ENCODE results near the gene STRN.
A peak's percentile ranks its signal among the peaks of the same experiment; 100 is the strongest.
"Not testable (repeated sequence)": the region's sequence is repeated elsewhere in the genome, so short reads cannot be mapped to it uniquely, and the experiment has no call there.

The STRN gene

GRCh38 chr2:36834731-36835524 lies 131.4 kb downstream of the STRN start:
- DNase-seq, result no peak

- DNase-seq, result no peak
Observed at GRCh38 chr2:36834203-36834602, 132.1 kb downstream of the STRN start.

GRCh38 chr2:36831185-36831584 lies 135.2 kb downstream of the STRN start:
- DNase-seq, result no peak

DNA sequence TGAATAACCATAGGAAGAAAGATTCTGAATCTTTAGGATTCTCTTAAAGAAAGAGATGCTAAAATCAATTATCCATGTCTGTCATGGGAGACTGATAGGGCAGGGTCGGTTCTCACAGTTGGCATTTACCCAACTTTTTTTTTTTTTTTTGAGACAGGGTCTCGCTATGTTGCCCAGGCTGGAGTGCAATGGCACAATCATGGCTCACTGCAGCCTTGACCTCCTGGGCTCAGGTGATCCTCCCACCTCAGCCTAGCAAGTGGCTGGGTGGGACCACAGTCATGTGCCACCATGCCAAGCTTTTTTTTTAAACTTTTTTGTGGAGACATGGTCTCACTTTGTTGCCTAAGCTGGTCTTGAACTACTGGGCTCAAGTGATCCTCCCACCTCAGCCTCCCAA lies 141.7 kb downstream of the STRN start:
- DNase-seq, result not testable (repeated sequence)

DNA sequence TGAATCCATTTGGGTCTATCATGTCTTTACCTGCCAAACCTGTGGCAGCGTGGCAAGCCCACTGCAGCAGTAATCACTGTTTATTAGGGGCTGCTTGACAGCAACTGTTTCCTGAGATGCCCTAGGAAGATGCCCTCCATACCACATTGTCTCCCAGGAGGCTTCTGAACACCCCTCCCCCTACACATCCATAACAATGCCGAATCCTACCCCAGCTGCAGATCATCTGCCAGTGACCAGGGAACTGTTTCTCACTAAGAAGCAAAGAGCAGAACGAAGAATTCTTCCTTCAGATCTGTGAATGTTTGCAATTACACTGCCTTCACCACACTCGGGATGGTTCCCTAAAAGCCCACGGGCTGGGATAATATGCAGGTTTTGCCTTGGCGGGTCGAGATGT lies 142.1 kb downstream of the STRN start:
- DNase-seq, result no peak

GRCh38 chr2:36823862-36824261 lies 142.5 kb downstream of the STRN start:
- DNase-seq, result no peak

DNA sequence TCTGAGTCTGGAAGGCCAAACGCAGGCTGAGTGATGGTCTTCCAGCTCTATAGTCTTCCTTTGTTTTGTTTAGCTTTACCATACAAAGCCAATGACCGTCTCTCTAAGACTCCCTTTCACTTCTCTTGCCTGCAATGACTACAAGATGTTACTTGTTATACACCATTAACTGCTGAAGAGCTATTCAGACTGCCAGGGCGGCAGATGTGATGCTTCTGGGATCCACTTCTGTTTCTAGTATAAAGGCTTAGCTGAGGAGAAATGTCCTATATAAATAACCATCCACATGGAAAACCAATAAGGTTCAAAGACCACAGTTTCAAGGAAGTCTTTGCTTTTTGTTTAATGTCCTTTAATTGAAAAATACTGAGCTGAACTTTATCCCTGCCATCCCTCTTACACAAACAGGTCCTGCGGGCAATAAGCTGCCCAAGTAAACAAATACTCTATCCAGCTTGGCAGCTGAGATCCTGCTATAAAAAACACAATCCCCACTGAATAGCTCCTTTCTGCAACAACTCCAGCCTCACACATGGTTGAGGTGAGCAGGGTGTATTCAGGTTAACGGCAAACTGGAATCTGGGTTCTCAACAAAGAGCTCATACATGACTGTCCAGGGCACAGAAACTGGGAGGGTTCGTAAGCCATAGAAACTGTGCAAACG lies 145.3 kb downstream of the STRN start:
- DNase-seq, result peak in 1 of 2 experiments; percentile 16

DNA sequence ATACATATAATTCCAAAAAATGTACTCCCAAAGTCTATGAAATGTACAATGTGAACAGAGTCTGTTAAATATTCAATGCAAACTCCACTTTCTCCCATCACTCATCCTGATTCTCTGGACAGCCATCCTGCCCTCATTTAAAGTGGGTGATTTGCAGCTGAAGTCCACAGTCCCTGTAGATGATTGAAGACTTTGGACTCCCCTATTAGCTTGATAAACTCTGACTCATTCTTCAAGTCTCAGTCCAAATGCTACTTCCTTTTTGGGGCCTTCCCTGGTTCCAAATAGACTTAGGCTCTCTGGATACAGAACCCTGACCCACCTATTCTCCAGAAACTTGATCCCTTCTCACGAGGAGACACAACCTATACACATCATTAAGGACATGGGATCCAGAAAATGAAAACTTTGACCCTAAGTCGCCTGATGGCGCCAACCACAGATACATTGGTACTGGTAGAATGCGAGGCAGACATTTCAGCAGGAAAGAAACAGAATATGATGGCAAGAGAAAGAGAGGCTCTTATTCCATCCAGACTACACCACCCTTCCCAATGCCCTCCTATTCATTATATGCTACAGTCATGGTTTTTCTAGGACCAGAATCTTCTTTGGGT lies 147.1 kb downstream of the STRN start:
- DNase-seq, result no peak

- DNase-seq, result no peak
Observed at GRCh38 chr2:36818542-36818941, 147.8 kb downstream of the STRN start.

DNA sequence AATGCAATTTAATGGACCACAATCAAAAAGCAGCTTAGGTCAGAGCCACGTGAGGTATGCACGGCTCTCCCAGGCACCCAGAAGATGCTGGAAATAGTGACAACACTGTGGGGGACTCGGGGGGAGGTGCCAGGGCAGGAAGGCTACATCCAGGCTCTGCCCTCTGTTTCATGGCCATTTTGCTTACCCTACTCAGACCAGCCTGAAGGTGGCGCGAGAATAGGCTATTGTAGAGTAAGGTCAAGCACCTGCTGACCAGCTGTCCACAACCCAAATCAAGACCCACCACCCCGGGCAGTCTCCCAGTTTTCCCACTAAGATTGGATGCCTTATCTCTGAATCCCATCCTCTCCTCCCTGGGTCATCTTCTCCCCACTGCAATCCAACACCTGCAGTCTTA lies 154.1 kb downstream of the STRN start:
- DNase-seq, result no peak

DNA sequence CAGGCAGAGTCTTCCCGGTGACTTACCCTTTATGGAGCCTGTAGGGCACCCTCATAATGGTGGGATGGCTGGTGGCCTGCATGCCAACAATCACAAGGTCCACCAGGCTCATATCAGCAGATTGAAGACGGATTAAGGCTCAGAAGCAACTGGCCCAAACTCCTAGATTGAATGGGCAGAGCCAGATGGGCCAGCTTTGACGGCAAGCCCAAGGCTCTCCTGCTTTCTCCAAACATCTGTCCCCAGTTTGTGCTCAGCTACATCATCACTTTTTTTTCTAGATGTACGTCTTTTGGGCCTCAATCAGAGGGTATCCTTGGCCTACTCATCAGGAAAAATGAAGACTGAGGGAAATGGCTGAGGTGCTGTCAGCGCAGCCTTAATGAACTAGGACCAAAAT lies 155.3 kb downstream of the STRN start:
- DNase-seq, result no peak

- DNase-seq, result no peak
Observed at GRCh38 chr2:36809069-36809445, 157.3 kb downstream of the STRN start.

GRCh38 chr2:36808386-36809068 lies 157.8 kb downstream of the STRN start:
- DNase-seq, result no peak

DNA sequence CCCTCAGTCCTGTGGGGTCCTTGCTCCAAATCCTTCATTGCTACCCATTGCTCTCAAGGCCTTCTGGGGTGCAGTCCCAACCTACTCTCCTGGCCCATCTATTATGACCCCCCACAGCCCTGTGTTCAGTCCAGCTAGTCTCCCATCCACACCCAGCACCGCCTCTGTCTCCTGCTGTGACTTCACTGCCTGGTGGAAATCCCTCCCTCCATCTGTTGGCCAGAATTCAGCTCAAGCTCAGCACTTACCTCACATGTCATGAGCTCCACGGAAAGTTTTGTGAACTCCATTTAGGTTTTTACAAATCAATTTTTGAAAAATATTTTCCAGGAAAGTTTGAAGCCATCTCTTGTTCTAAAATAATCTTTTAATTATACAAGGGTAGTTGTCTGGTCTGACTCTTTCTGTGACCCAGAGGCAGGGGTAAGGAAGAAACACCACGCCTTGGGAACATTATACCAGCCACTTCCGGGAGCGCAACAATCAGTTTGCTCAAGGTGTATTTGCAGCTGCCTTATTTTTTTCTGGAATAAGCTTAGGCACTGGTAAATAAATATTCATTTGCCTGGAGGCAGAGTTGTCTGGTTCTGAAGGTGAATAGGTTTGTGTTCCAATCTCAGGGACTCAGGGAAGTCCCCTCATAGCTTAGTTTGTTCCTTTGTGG lies 159.0 kb downstream of the STRN start:
- no peak for DNase-seq

GRCh38 chr2:36805635-36806224 lies 160.6 kb downstream of the STRN start:
- no peak for DNase-seq

- DNase-seq, result no peak
Observed at GRCh38 chr2:36802952-36803351, 163.4 kb downstream of the STRN start.

GRCh38 chr2:36801088-36801487 lies 165.2 kb downstream of the STRN start:
- DNase-seq, result no peak

- DNase-seq, result no peak
Observed at GRCh38 chr2:36800381-36800780, 166.0 kb downstream of the STRN start.

- no peak for DNase-seq
Observed at GRCh38 chr2:36798724-36799123, 167.6 kb downstream of the STRN start.

DNA sequence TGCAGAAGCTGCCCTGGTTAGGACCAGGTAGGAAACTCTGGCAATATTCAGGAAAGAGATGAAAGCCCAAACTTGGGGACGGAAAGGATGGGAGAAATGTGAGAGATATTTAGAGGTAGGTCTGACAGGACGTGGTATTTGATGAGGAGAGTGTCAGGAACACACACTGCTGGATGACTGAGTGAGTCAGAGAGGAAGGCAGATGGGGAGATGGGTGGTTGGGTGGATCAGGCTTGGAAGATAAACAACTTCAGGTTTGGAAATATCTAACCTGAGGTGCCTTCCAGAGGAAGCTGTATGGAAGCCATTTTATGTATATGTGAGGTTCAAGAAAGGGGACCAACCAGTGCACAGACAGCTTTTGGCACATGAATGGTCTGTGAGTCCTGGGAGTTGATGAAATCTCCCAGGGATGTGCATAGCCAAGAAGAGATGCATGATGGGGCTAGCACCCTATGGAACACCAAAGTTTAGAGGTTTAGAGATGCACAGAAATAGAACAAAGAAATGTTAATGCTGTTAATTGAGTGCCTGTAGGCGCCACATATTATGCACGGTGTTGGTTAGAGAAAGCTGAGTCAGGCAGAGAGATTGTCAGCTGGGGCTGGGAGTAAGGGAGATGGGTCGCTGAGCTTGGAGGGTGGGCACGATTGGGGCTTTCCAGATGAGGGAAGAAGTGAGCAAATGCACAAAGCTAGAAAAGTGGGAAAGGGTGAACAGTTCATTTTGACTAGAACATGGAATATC lies 168.8 kb downstream of the STRN start:
- no peak for DNase-seq
